Fibroblast of lung (primary cell): ENCODE results near the gene SSH2. TPM values are rescaled to one million over a fixed set of nuclear protein-coding genes. Genes with fewer than 3 reads are reported as not detected.
"Not testable (repeated sequence)": the region's sequence is repeated elsewhere in the genome, so short reads cannot be mapped to it uniquely, and the experiment has no call there.

Experiments used
- DNase-seq, 2 donors: peaks; one replicate each; pipeline versions ENCODE4 v3.0.0 to v3.0.0-alpha.2; 2010; ENCODE audit warnings: low read depth in 2 of 2
- H2AFZ ChIP-seq: 2 replicates; pipeline ENCODE4 v1.5.1; 2012; ENCODE audit warnings: low read length, control low read depth, inconsistent platforms
- H3K27ac ChIP-seq: 2 replicates; pipeline ENCODE4 v1.5.1; 2011; ENCODE audit warnings: low read length, control low read depth; ENCODE audit not compliant: insufficient read depth
- H3K27me3 ChIP-seq: 2 replicates; pipeline ENCODE4 v1.5.1; 2011; ENCODE audit warnings: mild to moderate bottlenecking, low read length; ENCODE audit not compliant: control insufficient read depth, insufficient read depth
- H3K36me3 ChIP-seq: 2 replicates; pipeline ENCODE4 v1.5.1; 2011; ENCODE audit warnings: low read length; ENCODE audit not compliant: control insufficient read depth, insufficient read depth
- H3K4me1 ChIP-seq: 2 replicates; pipeline ENCODE4 v1.5.1; 2011; ENCODE audit warnings: low read length; ENCODE audit not compliant: control insufficient read depth, insufficient read depth; ENCODE audit errors: extremely low read depth
- H3K4me2 ChIP-seq: 2 replicates; pipeline ENCODE4 v1.5.1; 2011; ENCODE audit warnings: low read length, control low read depth; ENCODE audit not compliant: insufficient read depth; ENCODE audit errors: extremely low read depth
- H3K4me3 ChIP-seq, 4 experiments: fragments of 200-600 bp in 1 of 4; sonication (generic) in 1 of 4; replicated peaks in 1 of 4; 2 replicates each; pipeline ENCODE4 v1.5.1; 2011 to 2016; ENCODE audit warnings: low read length in 4 of 4, low read depth in 3 of 4, mild to moderate bottlenecking in 3 of 4, control low read depth in 2 of 4, inconsistent platforms in 1 of 4, mixed read lengths in 1 of 4; ENCODE audit not compliant: insufficient read depth in 1 of 4; ENCODE audit errors: control extremely low read depth in 1 of 4
- H3K79me2 ChIP-seq: 2 replicates; pipeline ENCODE4 v1.5.1; 2012; ENCODE audit warnings: mild to moderate bottlenecking, low read length, inconsistent platforms; ENCODE audit not compliant: control insufficient read depth, insufficient read depth
- H3K9ac ChIP-seq: 2 replicates; pipeline ENCODE4 v1.5.1; 2011; ENCODE audit warnings: mild to moderate bottlenecking, low read length, control low read depth; ENCODE audit not compliant: insufficient read depth
- H3K9me3 ChIP-seq: 2 replicates; pipeline ENCODE4 v1.5.1; 2012; ENCODE audit warnings: low read depth, low read length; ENCODE audit not compliant: control insufficient read depth, insufficient read depth
- H4K20me1 ChIP-seq: 2 replicates; pipeline ENCODE4 v1.5.1; 2011; ENCODE audit warnings: low read length; ENCODE audit not compliant: control insufficient read depth, insufficient read depth; ENCODE audit errors: extremely low read depth
- CTCF ChIP-seq, 2 donors: IDR thresholded peaks in 1 of 2; conservative IDR thresholded peaks in 1 of 2; 1 replicate in 1 of 2; 2 replicates in 1 of 2; pipeline ENCODE4 v1.5.1; 2011 to 2012; ENCODE audit warnings: low read length in 2 of 2, control low read depth in 1 of 2, inconsistent platforms in 1 of 2, low read depth in 1 of 2, mild to moderate bottlenecking in 1 of 2
- EZH2 ChIP-seq: IDR thresholded peaks from 2 replicates; pipeline ENCODE4 v1.5.1; 2012; ENCODE audit warnings: low read length, control low read depth, mild to moderate bottlenecking; ENCODE audit errors: missing control alignments
- polyA plus RNA-seq, 2 donors: library from polyadenylated mRNA; depleted of rRNA in 1 of 2; stranded (reverse) in 1 of 2; unstranded in 1 of 2; fragments of >200 nt; gene quantifications; 2 replicates each; pipeline ENCODE4 v1.2.1, GENCODE V29; 2011 to 2012; ENCODE audit warnings: missing spikeins in 1 of 2
- total RNA-seq: library from RNA; depleted of rRNA; stranded (reverse); fragments of >200 nt; gene quantifications from 2 replicates; pipeline ENCODE4 v1.2.1, GENCODE V29; 2014

The SSH2 gene
- total and polyA plus RNA-seq, 2 donors (not counting 1 experiment from before 2014, with no cell fraction given), result 21.0 to 30.2 TPM

DNA sequence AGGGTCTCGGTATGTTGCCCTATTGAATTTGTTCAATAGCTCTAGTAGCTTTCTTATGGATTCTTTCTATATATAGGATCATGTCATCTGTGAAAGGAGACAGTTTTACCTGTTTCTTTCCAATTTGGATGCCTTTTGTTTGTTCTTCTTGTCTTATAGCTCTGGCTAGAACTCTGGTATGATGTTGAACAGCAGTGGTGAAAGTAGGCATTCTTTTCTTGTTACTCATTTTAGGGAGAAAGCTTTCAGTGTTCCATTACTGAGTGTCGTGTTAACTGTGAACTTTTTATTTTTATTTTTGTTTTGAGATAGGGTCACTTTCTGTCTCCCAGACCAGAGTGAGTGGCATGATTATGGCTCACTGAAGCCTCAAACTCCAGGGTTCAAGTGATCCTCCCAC is 32.6 kb upstream of the SSH2 start:
- no peaks in the 10 kb centered on the region for H3K27me3 ChIP-seq

DNA sequence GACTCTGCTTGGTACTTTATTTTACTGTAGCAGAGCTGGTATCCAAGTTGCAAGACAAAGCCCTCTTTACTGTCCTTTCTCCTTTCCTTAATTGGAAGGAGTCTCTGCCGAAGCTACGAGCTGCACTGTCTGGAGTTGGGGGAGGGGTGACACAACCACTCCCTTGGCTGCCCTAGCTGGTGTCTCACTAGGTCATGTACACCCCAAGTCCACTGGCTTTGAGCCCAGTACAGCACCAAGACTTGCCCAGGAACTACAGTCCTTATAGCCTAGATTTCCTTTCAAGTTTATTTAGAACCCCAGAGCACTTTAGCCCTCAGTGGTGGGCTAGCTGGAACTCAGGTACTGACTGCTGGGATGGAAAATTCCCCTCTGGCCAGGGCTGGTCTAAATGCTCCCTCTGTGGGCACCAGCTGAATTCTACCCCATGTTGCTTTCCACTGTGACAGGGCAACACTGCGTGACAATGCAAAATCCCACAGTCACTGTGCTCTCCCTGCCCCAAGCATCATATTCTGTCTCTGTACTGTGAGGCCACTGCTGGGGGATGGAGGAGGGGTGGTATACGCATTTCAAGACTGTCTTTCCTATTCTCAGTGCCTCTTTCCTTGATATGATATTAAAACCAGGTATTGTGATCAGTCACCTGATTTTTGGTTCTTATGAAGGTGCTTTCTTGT is 29.8 kb upstream of the SSH2 start:
- H3K4me3 ChIP-seq, result no peak overlapping the region
- H3K9ac ChIP-seq, result no peak overlapping the region
- DNase-seq, result peak; percentile 13 to 23
- H3K27ac ChIP-seq, result no peak overlapping the region
- no peaks in the 10 kb centered on the region for H3K9me3 ChIP-seq
- no peak overlapping the region for H3K4me2 ChIP-seq
- H2AFZ ChIP-seq, result no peak overlapping the region
- TF ChIP-seq CTCF (conservative IDR thresholded peaks at IDR 0.05 in 1 of 2, IDR thresholded peaks at IDR 0.05 in 1 of 2; ENCODE audit: low read depth in 1 of 2, low read length in 2 of 2) (no peak), EZH2 (no peak)
- H3K4me1 ChIP-seq, result no peaks in the 10 kb centered on the region
- H3K79me2 ChIP-seq, result no peaks in the 10 kb centered on the region
- no peaks in the 10 kb centered on the region for H4K20me1 ChIP-seq
- H3K27me3 ChIP-seq, result no peaks in the 10 kb centered on the region
- H3K36me3 ChIP-seq, result no peaks in the 10 kb centered on the region

More for the DNA sequence above, 32.6 kb upstream of the SSH2 start:
- no peaks in the 10 kb centered on the region for H3K36me3 ChIP-seq
- H2AFZ ChIP-seq, result no peak overlapping the region
- no peak overlapping the region for H3K4me2 ChIP-seq
- H3K4me1 ChIP-seq, result no peaks in the 10 kb centered on the region
- DNase-seq, result no peak
- H3K4me3 ChIP-seq, result no peak overlapping the region
- no peak overlapping the region for H3K9ac ChIP-seq
- H3K79me2 ChIP-seq, result no peaks in the 10 kb centered on the region
- no peak for TF ChIP-seq CTCF (conservative IDR thresholded peaks at IDR 0.05 in 1 of 2, IDR thresholded peaks at IDR 0.05 in 1 of 2; ENCODE audit: low read depth in 1 of 2, low read length in 2 of 2)
- no peak for TF ChIP-seq EZH2
- H3K9me3 ChIP-seq, result no peaks in the 10 kb centered on the region
- no peak overlapping the region for H3K27ac ChIP-seq
- no peaks in the 10 kb centered on the region for H4K20me1 ChIP-seq

DNA sequence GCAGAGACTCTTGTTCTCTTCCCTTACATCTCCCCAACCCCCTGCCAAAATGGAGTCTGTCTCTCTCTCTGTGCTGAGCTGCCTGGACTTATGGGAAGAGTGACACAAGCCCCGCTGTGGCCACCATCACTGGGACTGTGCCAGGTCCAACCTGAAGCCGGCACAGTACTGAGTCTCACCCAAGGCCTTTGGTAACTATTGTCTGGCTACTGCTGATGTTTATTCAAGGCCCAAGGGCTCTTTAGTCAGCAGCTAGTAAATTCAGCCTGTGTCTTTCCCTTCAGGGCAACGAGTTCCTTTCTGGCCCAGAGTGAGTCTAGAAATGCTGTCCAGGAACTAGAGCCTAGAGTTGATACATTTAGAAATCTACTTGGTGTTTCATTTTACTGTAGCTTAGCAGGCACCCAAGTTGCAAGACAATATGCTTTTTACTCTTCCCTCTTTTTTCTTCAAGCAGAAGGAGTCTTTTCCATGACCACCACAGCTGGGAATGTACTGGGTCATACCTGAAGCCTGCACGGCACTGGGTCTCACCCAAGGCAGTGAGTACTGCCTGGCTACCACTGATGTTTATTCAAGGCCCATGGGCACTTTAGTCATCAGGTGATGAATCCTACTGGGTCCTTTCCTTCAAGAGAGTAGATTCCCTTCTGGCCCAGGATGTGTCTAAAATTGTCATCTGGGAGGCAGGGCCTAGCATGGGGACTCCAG is 29.1 kb upstream of the SSH2 start:
- Histone ChIP-seq H3K4me1 (no peaks in the 10 kb centered on the region), H3K4me2 (no peak overlapping the region), H3K79me2 (no peaks in the 10 kb centered on the region), H2AFZ (no peak overlapping the region), H3K36me3 (no peaks in the 10 kb centered on the region), H3K27me3 (no peaks in the 10 kb centered on the region), H3K4me3 (no peak overlapping the region), H3K27ac (no peak overlapping the region), H3K9me3 (no peaks in the 10 kb centered on the region), H3K9ac (no peak overlapping the region), H4K20me1 (no peaks in the 10 kb centered on the region)
- DNase-seq, result peak in 1 of 2 donors; percentile 72
- TF ChIP-seq CTCF (conservative IDR thresholded peaks at IDR 0.05 in 1 of 2, IDR thresholded peaks at IDR 0.05 in 1 of 2; ENCODE audit: low read depth in 1 of 2, low read length in 2 of 2) (no peak), EZH2 (no peak)

GRCh38 chr17:29957488-29957887 is 27.5 kb upstream of the SSH2 start:
- not testable (repeated sequence) for H3K9me3 ChIP-seq, H3K27ac ChIP-seq, H3K36me3 ChIP-seq, DNase-seq, H3K79me2 ChIP-seq, H3K4me3 ChIP-seq, H3K9ac ChIP-seq, H3K27me3 ChIP-seq, H4K20me1 ChIP-seq, H3K4me1 ChIP-seq, H2AFZ ChIP-seq, H3K4me2 ChIP-seq
